ENCODE results near the gene HS6ST1. TPM values are rescaled to one million over a fixed set of nuclear protein-coding genes. Genes with fewer than 3 reads are reported as not detected.

HS6ST1 gene
- total RNA-seq, 1 donor from 2014 or later: 31.1 TPM

- Mint-ChIP-seq H3K36me3 (peaks cover 13% of the 10 kb centered on the region), H3K9me3 (no peaks in the 10 kb centered on the region), H3K4me3 (peak overlapping the region; percentile 81), H3K27me3 (ENCODE audit: insufficient read depth, low read depth) (peaks cover 11% of the 10 kb centered on the region), H3K27ac (no peak overlapping the region), H3K4me1 (peaks cover 56% of the 10 kb centered on the region)
- Histone ChIP-seq H3K9ac (no peak overlapping the region), H3K27me3 (peaks cover 7% of the 10 kb centered on the region), H3K4me3 (no peak overlapping the region), H3K79me2 (ENCODE audit: low read depth) (peaks cover 83% of the 10 kb centered on the region), H3K4me2 (no peak overlapping the region), H3K27ac (no peak overlapping the region), H3K9me3 (ENCODE audit: low read depth) (no peaks in the 10 kb centered on the region), H3F3A (ENCODE audit: low read depth) (peaks cover 6% of the 10 kb centered on the region), H2AFZ (replicated peaks) (no peak overlapping the region), H3K4me1 (peaks cover 44% of the 10 kb centered on the region), H4K20me1 (ENCODE audit: low read depth) (peaks cover 83% of the 10 kb centered on the region), H3K36me3 (no peaks in the 10 kb centered on the region)
- TF ChIP-seq CTCF (IDR thresholded peaks at IDR 0.05) (no peak), EZH2 (IDR thresholded peaks at IDR 0.05) (no peak), EZH2phosphoT487 (IDR thresholded peaks at IDR 0.05) (no peak)
- no peak for DNase-seq (ENCODE audit: low spot score)
These were observed 4.1 kb downstream of the HS6ST1 start for GRCh38 chr2:128314348-128315121.

GRCh38 chr2:128313931-128314347, 4.7 kb downstream of the HS6ST1 start:
- Histone ChIP-seq H2AFZ (replicated peaks) (no peak overlapping the region), H3K79me2 (ENCODE audit: low read depth) (peaks cover 89% of the 10 kb centered on the region), H3K27me3 (peaks cover 1% of the 10 kb centered on the region), H3K27ac (no peak overlapping the region), H4K20me1 (ENCODE audit: low read depth) (peaks cover 89% of the 10 kb centered on the region), H3F3A (ENCODE audit: low read depth) (peaks cover 8% of the 10 kb centered on the region), H3K36me3 (no peaks in the 10 kb centered on the region), H3K4me2 (no peak overlapping the region), H3K9ac (no peak overlapping the region), H3K4me3 (no peak overlapping the region), H3K4me1 (peaks cover 41% of the 10 kb centered on the region), H3K9me3 (ENCODE audit: low read depth) (no peaks in the 10 kb centered on the region)
- Mint-ChIP-seq H3K9me3 (no peaks in the 10 kb centered on the region), H3K4me3 (no peak overlapping the region), H3K4me1 (peaks cover 57% of the 10 kb centered on the region), H3K27ac (no peak overlapping the region), H3K36me3 (peaks cover 13% of the 10 kb centered on the region), H3K27me3 (ENCODE audit: insufficient read depth, low read depth) (peaks cover 8% of the 10 kb centered on the region)
- TF ChIP-seq CTCF (IDR thresholded peaks at IDR 0.05): no peak
- no peak for TF ChIP-seq EZH2phosphoT487 (IDR thresholded peaks at IDR 0.05)
- TF ChIP-seq EZH2 (IDR thresholded peaks at IDR 0.05): no peak
- no peak for DNase-seq (ENCODE audit: low spot score)

- H3K36me3 Mint-ChIP-seq: peaks cover 13% of the 10 kb centered on the region
- no peak for DNase-seq (ENCODE audit: low spot score)
- Histone ChIP-seq H3K4me3 (no peak overlapping the region), H3K27me3 (no peaks in the 10 kb centered on the region), H3K4me1 (peaks cover 41% of the 10 kb centered on the region), H3K9me3 (ENCODE audit: low read depth) (no peaks in the 10 kb centered on the region), H3F3A (ENCODE audit: low read depth) (peaks cover 8% of the 10 kb centered on the region), H3K9ac (no peak overlapping the region), H3K36me3 (no peaks in the 10 kb centered on the region), H3K4me2 (no peak overlapping the region), H4K20me1 (ENCODE audit: low read depth) (peaks cover 96% of the 10 kb centered on the region), H2AFZ (replicated peaks) (no peak overlapping the region), H3K79me2 (ENCODE audit: low read depth) (peaks cover 96% of the 10 kb centered on the region), H3K27ac (no peak overlapping the region)
- peaks cover 8% of the 10 kb centered on the region for H3K27me3 Mint-ChIP-seq (ENCODE audit: insufficient read depth, low read depth)
- H3K27ac Mint-ChIP-seq: no peak overlapping the region
- no peaks in the 10 kb centered on the region for H3K9me3 Mint-ChIP-seq
- H3K4me3 Mint-ChIP-seq: peak overlapping the region; percentile 36
- TF ChIP-seq CTCF (IDR thresholded peaks at IDR 0.05) (peak; percentile 25), EZH2 (IDR thresholded peaks at IDR 0.05) (no peak)
- H3K4me1 Mint-ChIP-seq: peaks cover 57% of the 10 kb centered on the region
These were observed 5.4 kb downstream of the HS6ST1 start for GRCh38 chr2:128313091-128313836.

All from neural progenitor cell (in vitro differentiated cells).